Motor neuron (in vitro differentiated cells): ENCODE data around the gene RPTOR. TPM values are rescaled to one million over a fixed set of nuclear protein-coding genes. Genes with fewer than 3 reads are reported as not detected.

Experiments
- ATAC-seq, 8 experiments: fragments of 200-7000 bp; cut with Tn5 transposase; replicated peaks in 6 of 8; 2 replicates each; pipeline ENCODE4 v1.8.0; 2021; ENCODE audit warnings: mild to moderate bottlenecking in 8 of 8, moderate library complexity in 8 of 8
- H3K27ac ChIP-seq, 2 donors: fragments of 250-450 bp; sonication (Bioruptor Pico); 2 replicates each; pipeline ENCODE4 v1.9.0; 2021; ENCODE audit warnings: antibody characterized with exemption in 2 of 2, mild to moderate bottlenecking in 2 of 2, moderate library complexity in 1 of 2
- H3K4me1 ChIP-seq, 2 donors: fragments of 250-450 bp; sonication (Bioruptor Pico); replicated peaks in 1 of 2; 2 replicates each; pipeline ENCODE4 v1.6.1; 2021; ENCODE audit warnings: antibody characterized with exemption in 2 of 2, mild to moderate bottlenecking in 2 of 2, moderate library complexity in 1 of 2
- H3K4me3 ChIP-seq, 5 donors: fragments of 250-450 bp; sonication (Bioruptor Pico); 2 replicates each; pipeline ENCODE4 v1.9.0; 2021; ENCODE audit warnings: antibody characterized with exemption in 5 of 5, mild to moderate bottlenecking in 5 of 5, moderate library complexity in 4 of 5
- WGBS, 10 experiments: fragments of 450-650 bp; shearing (Covaris generic); methylation state at CpG; one replicate each; pipeline ENCODE4 v1.0.0; 2022; 5-methylcytosine and 5-hydroxymethylcytosine counted together
- in situ Hi-C, 9 experiments: fragments of 400-800 bp; cut with MboI; loops; one replicate each; pipeline ENCODE4 v1.15.0; 2021; ENCODE audit warnings: low sequenced_read_pairs in 9 of 9, low pct_unique_long_range_greater_than_20kb in 2 of 9; ENCODE audit not compliant: unreplicated experiment in 9 of 9
- total RNA-seq, 8 experiments: library from RNA; unstranded; fragments of 300-600 nt; gene quantifications; 2 replicates each; pipeline versions ENCODE4 v1.2.3 to v1.2.4, GENCODE V29; 2022

RPTOR gene
- total RNA-seq, 8 experiments from 2014 or later: 15.6 to 53.3 (median 19.2) TPM

GRCh38 chr17:80948976-80949450, 404.4 kb downstream of the RPTOR start:
- ATAC-seq: peak in 1 of 8 experiments; percentile 14
- Histone ChIP-seq H3K27ac (no peak overlapping the region), H3K4me3 (no peak overlapping the region), H3K4me1 (no peaks in the 10 kb centered on the region)
- 80 to 100% (median 90%) methylated on average over 1 to 2 of the region's 16 CpGs; no CpG with 5 or more reads in 7 of the 10 experiments for WGBS, 10 experiments
- in situ Hi-C loops: no loop called here

GRCh38 chr17:80949451-80950421, 405.1 kb downstream of the RPTOR start:
- peak in 2 of 8 experiments; percentile 13 to 17 for ATAC-seq
- H3K4me1 ChIP-seq: no peaks in the 10 kb centered on the region
- in situ Hi-C loops: no loop called here
- H3K4me3 ChIP-seq: no peak overlapping the region
- WGBS, 10 experiments: 65 to 100% (median 86%) methylated on average over 1 to 8 of the region's 44 CpGs; no CpG with 5 or more reads in 2 of the 10 experiments
- H3K27ac ChIP-seq: no peak overlapping the region

- ATAC-seq: no peak
- 80 to 96% (median 95%) methylated on average over 4 to 9 of the region's 17 CpGs; no CpG with 5 or more reads in 4 of the 10 experiments for WGBS, 10 experiments
- H3K4me3 ChIP-seq: no peak overlapping the region
- H3K4me1 ChIP-seq: no peaks in the 10 kb centered on the region
- in situ Hi-C loops: no loop called here
- H3K27ac ChIP-seq: no peak overlapping the region
These were observed 406.0 kb downstream of the RPTOR start for GRCh38 chr17:80950466-80951120.

GRCh38 chr17:80951121-80952090, 406.8 kb downstream of the RPTOR start:
- 83 to 100% (median 94%) methylated on average over 1 to 16 of the region's 38 CpGs; no CpG with 5 or more reads in 3 of the 10 experiments for WGBS, 10 experiments
- in situ Hi-C loops: no loop called here
- ATAC-seq: peak in 3 of 8 experiments; percentile 18 to 46 (median 35)
- H3K4me1 ChIP-seq: no peaks in the 10 kb centered on the region
- no peak overlapping the region for H3K27ac ChIP-seq
- no peak overlapping the region for H3K4me3 ChIP-seq

GRCh38 chr17:80952291-80952690, 407.7 kb downstream of the RPTOR start:
- Histone ChIP-seq H3K4me1 (no peaks in the 10 kb centered on the region), H3K4me3 (no peak overlapping the region), H3K27ac (no peak overlapping the region)
- no peak for ATAC-seq
- in situ Hi-C loops: no loop called here
- WGBS, 10 experiments: 40 to 100% (median 79%) methylated on average over 1 to 6 of the region's 16 CpGs; no CpG with 5 or more reads in 3 of the 10 experiments

GRCh38 chr17:80953471-80954315, 409.1 kb downstream of the RPTOR start:
- ATAC-seq: no peak
- H3K27ac ChIP-seq: no peak overlapping the region
- WGBS, 10 experiments: 74 to 100% (median 100%) methylated on average over 1 to 9 of the region's 22 CpGs; no CpG with 5 or more reads in 5 of the 10 experiments

GRCh38 chr17:80955078-80955477, 410.4 kb downstream of the RPTOR start:
- Histone ChIP-seq H3K4me3 (no peak overlapping the region), H3K4me1 (peaks cover 0 to 4% of the 10 kb centered on the region in 2 donors), H3K27ac (no peak overlapping the region)
- in situ Hi-C loops: no loop called here
- 81 to 100% (median 100%) methylated on average over 1 to 5 of the region's 5 CpGs; no CpG with 5 or more reads in 4 of the 10 experiments for WGBS, 10 experiments
- ATAC-seq: no peak

More at GRCh38 chr17:80953471-80954315, 409.1 kb downstream of the RPTOR start:
- Histone ChIP-seq H3K4me1 (peaks cover 0 to 3% of the 10 kb centered on the region in 2 donors), H3K4me3 (no peak overlapping the region)
- in situ Hi-C loops: no loop called here

- no peak for ATAC-seq
- in situ Hi-C loops: no loop called here
- WGBS, 10 experiments: 67 to 99% (median 91%) methylated on average over 2 to 14 of the region's 16 CpGs
These were observed 411.1 kb downstream of the RPTOR start for GRCh38 chr17:80955671-80956280.

GRCh38 chr17:80956321-80957190, 411.9 kb downstream of the RPTOR start:
- 0 to 100% (median 74%) methylated on average over 1 to 11 of the region's 29 CpGs; no CpG with 5 or more reads in 2 of the 10 experiments for WGBS, 10 experiments
- H3K4me1 ChIP-seq: peaks cover 0 to 6% of the 10 kb centered on the region in 2 donors
- no peak overlapping the region for H3K27ac ChIP-seq
- in situ Hi-C loops: no loop called here
- H3K4me3 ChIP-seq: no peak overlapping the region
- ATAC-seq: no peak

More at GRCh38 chr17:80955671-80956280, 411.1 kb downstream of the RPTOR start:
- Histone ChIP-seq H3K27ac (no peak overlapping the region), H3K4me3 (no peak overlapping the region), H3K4me1 (peaks cover 0 to 4% of the 10 kb centered on the region in 2 donors)

GRCh38 chr17:80957461-80957941, 412.9 kb downstream of the RPTOR start:
- Histone ChIP-seq H3K4me1 (peaks cover 0 to 13% of the 10 kb centered on the region in 2 donors), H3K27ac (no peak overlapping the region), H3K4me3 (no peak overlapping the region)
- no peak for ATAC-seq
- 100% methylated on average over 1 of the region's 12 CpGs; no CpG with 5 or more reads in 8 of the 10 experiments for WGBS, 10 experiments
- in situ Hi-C loops: no loop called here
